Liver (tissue), 9 donors: ENCODE data around the gene CXCR1. TPM values are rescaled to one million over a fixed set of nuclear protein-coding genes. Genes with fewer than 3 reads are reported as not detected.
A peak's percentile ranks its signal among the peaks of the same experiment; 100 is the strongest.

ENCODE experiments used
- DNase-seq: peaks from one replicate; pipeline ENCODE4 v3.0.0-alpha.2; 2017; ENCODE audit warnings: low spot score
- H3K27ac ChIP-seq, 2 donors: one replicate each; pipeline ENCODE4 v1.7.0; 2013; ENCODE audit warnings: inconsistent platforms in 2 of 2, low read length in 2 of 2, control low read depth in 1 of 2, low read depth in 1 of 2, mild to moderate bottlenecking in 1 of 2
- H3K27me3 ChIP-seq, 4 donors: one replicate each; pipeline versions ENCODE4 v1.6.1 to v1.7.0; 2013; ENCODE audit warnings: low read length in 3 of 4, inconsistent platforms in 1 of 4, mild to moderate bottlenecking in 1 of 4, moderate library complexity in 1 of 4; ENCODE audit not compliant: control insufficient read depth in 4 of 4, insufficient read depth in 4 of 4
- H3K36me3 ChIP-seq, 4 donors: one replicate each; pipeline versions ENCODE4 v1.6.1 to v1.7.0; 2013; ENCODE audit warnings: low read length in 3 of 4, mild to moderate bottlenecking in 3 of 4, low read depth in 1 of 4, moderate library complexity in 1 of 4; ENCODE audit not compliant: control insufficient read depth in 4 of 4, insufficient read depth in 3 of 4
- H3K4me1 ChIP-seq, 4 donors: one replicate each; pipeline versions ENCODE4 v1.6.1 to v1.7.0; 2013; ENCODE audit warnings: low read length in 3 of 4, mild to moderate bottlenecking in 3 of 4, moderate library complexity in 1 of 4; ENCODE audit not compliant: control insufficient read depth in 4 of 4, insufficient read depth in 4 of 4
- H3K4me3 ChIP-seq, 3 donors: one replicate each; pipeline versions ENCODE4 v1.6.1 to v1.7.0; 2013; ENCODE audit warnings: low read length in 3 of 3, control low read depth in 1 of 3, low read depth in 1 of 3, mild to moderate bottlenecking in 1 of 3
- H3K9ac ChIP-seq, 2 donors: one replicate each; pipeline ENCODE4 v1.7.0; 2013; ENCODE audit warnings: low read length in 2 of 2, mild to moderate bottlenecking in 2 of 2, moderate library complexity in 2 of 2, control low read depth in 1 of 2, low read depth in 1 of 2
- H3K9me3 ChIP-seq, 4 donors: one replicate each; pipeline versions ENCODE4 v1.6.1 to v1.7.0; 2013; ENCODE audit warnings: low read length in 3 of 4; ENCODE audit not compliant: control insufficient read depth in 4 of 4
- EGR1 ChIP-seq, 2 donors: IDR thresholded peaks; 2 replicates each; pipeline ENCODE4 v1.6.1; 2016 to 2018; ENCODE audit warnings: antibody characterized with exemption in 2 of 2, low read depth in 2 of 2
- FOXA1 ChIP-seq: IDR thresholded peaks from 2 replicates; pipeline ENCODE4 v1.6.1; 2016; ENCODE audit warnings: antibody characterized with exemption
- FOXA2 ChIP-seq: IDR thresholded peaks from 2 replicates; pipeline ENCODE4 v1.6.1; 2016; ENCODE audit warnings: antibody characterized with exemption
- GABPA ChIP-seq, 2 donors: IDR thresholded peaks in 1 of 2; conservative IDR thresholded peaks in 1 of 2; 2 replicates each; pipeline ENCODE4 v1.6.1; 2016; ENCODE audit warnings: antibody characterized with exemption in 2 of 2, mild to moderate bottlenecking in 1 of 2, moderate library complexity in 1 of 2
- HNF4A ChIP-seq, 2 donors: conservative IDR thresholded peaks; 2 replicates each; pipeline ENCODE4 v1.6.1; 2016; ENCODE audit warnings: antibody characterized with exemption in 2 of 2, mild to moderate bottlenecking in 2 of 2
- HNF4G ChIP-seq: IDR thresholded peaks from 2 replicates; pipeline ENCODE4 v1.6.1; 2016; ENCODE audit warnings: antibody characterized with exemption
- JUND ChIP-seq, 2 donors: IDR thresholded peaks; 2 replicates each; pipeline ENCODE4 v1.6.1; 2016; ENCODE audit warnings: antibody characterized with exemption in 2 of 2
- RAD21 ChIP-seq, 2 donors: IDR thresholded peaks; 2 replicates each; pipeline ENCODE4 v1.6.1; 2016; ENCODE audit warnings: antibody characterized with exemption in 2 of 2, mild to moderate bottlenecking in 2 of 2
- REST ChIP-seq: IDR thresholded peaks from 2 replicates; pipeline ENCODE4 v1.6.1; 2016; ENCODE audit warnings: antibody characterized with exemption, mild to moderate bottlenecking
- RXRA ChIP-seq, 2 donors: IDR thresholded peaks; 2 replicates each; pipeline ENCODE4 v1.6.1; 2017 to 2018; ENCODE audit warnings: antibody characterized with exemption in 2 of 2, mild to moderate bottlenecking in 1 of 2
- SP1 ChIP-seq: IDR thresholded peaks from 2 replicates; pipeline ENCODE4 v1.6.1; 2018; ENCODE audit warnings: antibody characterized with exemption, mild to moderate bottlenecking
- TAF1 ChIP-seq: conservative IDR thresholded peaks from 2 replicates; pipeline ENCODE4 v1.6.1; 2016; ENCODE audit warnings: antibody characterized with exemption, mild to moderate bottlenecking
- YY1 ChIP-seq: IDR thresholded peaks from 2 replicates; pipeline ENCODE4 v1.6.1; 2016; ENCODE audit warnings: antibody characterized with exemption, mild to moderate bottlenecking
- WGBS: extraction: QIAGEN DNeasy Blood & Tissue Kit; methylation state at CpG from one replicate; pipeline ENCODE4 v1.1.7; 2013; 5-methylcytosine and 5-hydroxymethylcytosine counted together
- polyA plus RNA-seq, 2 donors: library from polyadenylated mRNA; stranded (reverse) in 1 of 2; unstranded in 1 of 2; fragments of 200-250 nt in 1 of 2; fragments of >200 nt in 1 of 2; fragmentation: Nextera tagmentation in 1 of 2; extraction: Ambion mirVana in 1 of 2; gene quantifications; one replicate each; pipeline versions ENCODE4 v1.2.1 to v1.2.3, GENCODE V29; 2013 to 2015
- total RNA-seq, 2 donors: library from RNA; depleted of rRNA; stranded (reverse); fragments of >200 nt; gene quantifications; one replicate each; pipeline ENCODE4 v1.2.3, GENCODE V29; 2014
- TF ChIP-seq, protein P1 (sequence below): fragments of 150-350 bp; IDR thresholded peaks from 2 replicates; pipeline ENCODE4 v1.5.1; 2017; ENCODE audit warnings: improper control_type of control experiment, low read depth, low read length; ENCODE audit not compliant: missing input control
- TF ChIP-seq, protein P2 (sequence below): IDR thresholded peaks from 2 replicates; pipeline ENCODE4 v1.6.1; 2016; ENCODE audit warnings: antibody characterized with exemption
- TF ChIP-seq, protein P3 (sequence below): IDR thresholded peaks from 2 replicates; pipeline ENCODE4 v1.6.1; 2016; ENCODE audit warnings: antibody characterized with exemption
- TF ChIP-seq, protein P4 (sequence below): IDR thresholded peaks from 2 replicates; pipeline ENCODE4 v1.6.1; 2016; ENCODE audit warnings: antibody characterized with exemption
- donor health status: healthy.
- donor health status: healthy.
- donor health status: healthy.
- donor health status: healthy.
- donor health status: healthy.

CXCR1 gene
- total RNA-seq (1 to 10 TPM in 1 of 2 donors, under 1 TPM in 1; 0.33 to 1.8 TPM), polyA plus RNA-seq (1 to 10 TPM in 1 of 2 donors, under 1 TPM in 1; 0.26 to 1.1 TPM)

GRCh38 chr2:218166791-218167190, at the start of gene CXCR1:
Gene CXCR1 (minus strand): TSS chr2:218166962. CDS start chr2:218165211, 1,751 bp downstream.
- H3K27me3 ChIP-seq: peaks cover 0 to 2% (median 0%) of the 10 kb centered on the region in 4 donors
- H3K4me1 ChIP-seq: no peaks in the 10 kb centered on the region
- no peak for DNase-seq
- no peak within 1 kb of the TSS for H3K9ac ChIP-seq
- H3K4me3 ChIP-seq: no peak within 1 kb of the TSS
- WGBS: 78% methylated on average over 3 of the region's 3 CpGs
- no peaks in the 10 kb centered on the region for H3K36me3 ChIP-seq
- no peak for TF ChIP-seq JUND (IDR thresholded peaks at IDR 0.05)
- no peak within 1 kb of the TSS for H3K27ac ChIP-seq
- H3K9me3 ChIP-seq: no peaks in the 10 kb centered on the region

GRCh38 chr2:218216336-218216673, 49.5 kb upstream of the CXCR1 start:
- no peaks in the 10 kb centered on the region for H3K36me3 ChIP-seq
- no peak for TF ChIP-seq YY1
- no peak for TF ChIP-seq FOXA1
- no peak for TF ChIP-seq FOXA2
- TF ChIP-seq HNF4A (conservative IDR thresholded peaks at IDR 0.05): no peak
- TF ChIP-seq, protein P1, sequence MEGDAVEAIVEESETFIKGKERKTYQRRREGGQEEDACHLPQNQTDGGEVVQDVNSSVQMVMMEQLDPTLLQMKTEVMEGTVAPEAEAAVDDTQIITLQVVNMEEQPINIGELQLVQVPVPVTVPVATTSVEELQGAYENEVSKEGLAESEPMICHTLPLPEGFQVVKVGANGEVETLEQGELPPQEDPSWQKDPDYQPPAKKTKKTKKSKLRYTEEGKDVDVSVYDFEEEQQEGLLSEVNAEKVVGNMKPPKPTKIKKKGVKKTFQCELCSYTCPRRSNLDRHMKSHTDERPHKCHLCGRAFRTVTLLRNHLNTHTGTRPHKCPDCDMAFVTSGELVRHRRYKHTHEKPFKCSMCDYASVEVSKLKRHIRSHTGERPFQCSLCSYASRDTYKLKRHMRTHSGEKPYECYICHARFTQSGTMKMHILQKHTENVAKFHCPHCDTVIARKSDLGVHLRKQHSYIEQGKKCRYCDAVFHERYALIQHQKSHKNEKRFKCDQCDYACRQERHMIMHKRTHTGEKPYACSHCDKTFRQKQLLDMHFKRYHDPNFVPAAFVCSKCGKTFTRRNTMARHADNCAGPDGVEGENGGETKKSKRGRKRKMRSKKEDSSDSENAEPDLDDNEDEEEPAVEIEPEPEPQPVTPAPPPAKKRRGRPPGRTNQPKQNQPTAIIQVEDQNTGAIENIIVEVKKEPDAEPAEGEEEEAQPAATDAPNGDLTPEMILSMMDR: no peak
- TF ChIP-seq GABPA (IDR thresholded peaks at IDR 0.05 in 1 of 2, conservative IDR thresholded peaks at IDR 0.05 in 1 of 2): no peak
- TF ChIP-seq REST: no peak
- no peak for TF ChIP-seq SP1
- TF ChIP-seq, protein P2, sequence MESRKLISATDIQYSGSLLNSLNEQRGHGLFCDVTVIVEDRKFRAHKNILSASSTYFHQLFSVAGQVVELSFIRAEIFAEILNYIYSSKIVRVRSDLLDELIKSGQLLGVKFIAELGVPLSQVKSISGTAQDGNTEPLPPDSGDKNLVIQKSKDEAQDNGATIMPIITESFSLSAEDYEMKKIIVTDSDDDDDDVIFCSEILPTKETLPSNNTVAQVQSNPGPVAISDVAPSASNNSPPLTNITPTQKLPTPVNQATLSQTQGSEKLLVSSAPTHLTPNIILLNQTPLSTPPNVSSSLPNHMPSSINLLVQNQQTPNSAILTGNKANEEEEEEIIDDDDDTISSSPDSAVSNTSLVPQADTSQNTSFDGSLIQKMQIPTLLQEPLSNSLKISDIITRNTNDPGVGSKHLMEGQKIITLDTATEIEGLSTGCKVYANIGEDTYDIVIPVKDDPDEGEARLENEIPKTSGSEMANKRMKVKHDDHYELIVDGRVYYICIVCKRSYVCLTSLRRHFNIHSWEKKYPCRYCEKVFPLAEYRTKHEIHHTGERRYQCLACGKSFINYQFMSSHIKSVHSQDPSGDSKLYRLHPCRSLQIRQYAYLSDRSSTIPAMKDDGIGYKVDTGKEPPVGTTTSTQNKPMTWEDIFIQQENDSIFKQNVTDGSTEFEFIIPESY: no peak
- no peak for TF ChIP-seq JUND (IDR thresholded peaks at IDR 0.05)
- WGBS: 51% methylated on average over 9 of the region's 9 CpGs
- peak; percentile 40 for DNase-seq
- H3K27ac ChIP-seq: peak overlapping the region; percentile 36 to 83
- peak overlapping the region; percentile 51 to 66 for H3K9ac ChIP-seq
- H3K4me3 ChIP-seq: peak overlapping the region; percentile 71 to 96 (median 75)
- H3K9me3 ChIP-seq: no peaks in the 10 kb centered on the region
- peaks cover 6 to 33% (median 15%) of the 10 kb centered on the region in 4 donors for H3K4me1 ChIP-seq
- H3K27me3 ChIP-seq: no peaks in the 10 kb centered on the region

- Histone ChIP-seq H3K27ac (no peak overlapping the region), H3K9ac (no peak overlapping the region), H3K27me3 (no peaks in the 10 kb centered on the region), H3K9me3 (no peaks in the 10 kb centered on the region), H3K4me3 (no peak overlapping the region), H3K36me3 (no peaks in the 10 kb centered on the region), H3K4me1 (peaks cover 4 to 22% (median 14%) of the 10 kb centered on the region in 4 donors)
- DNase-seq: no peak
- 84% methylated on average over 1 of the region's 1 CpG for WGBS
- no peak for TF ChIP-seq YY1
- TF ChIP-seq REST: no peak
- TF ChIP-seq RAD21 (IDR thresholded peaks at IDR 0.05): no peak
- no peak for TF ChIP-seq TAF1
- TF ChIP-seq EGR1 (IDR thresholded peaks at IDR 0.05; ENCODE audit: low read depth in 2 of 2): no peak
- TF ChIP-seq, protein P3, sequence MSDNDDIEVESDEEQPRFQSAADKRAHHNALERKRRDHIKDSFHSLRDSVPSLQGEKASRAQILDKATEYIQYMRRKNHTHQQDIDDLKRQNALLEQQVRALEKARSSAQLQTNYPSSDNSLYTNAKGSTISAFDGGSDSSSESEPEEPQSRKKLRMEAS: no peak
- no peak for TF ChIP-seq GABPA (IDR thresholded peaks at IDR 0.05 in 1 of 2, conservative IDR thresholded peaks at IDR 0.05 in 1 of 2)
- TF ChIP-seq HNF4G: no peak
- TF ChIP-seq, protein P4, sequence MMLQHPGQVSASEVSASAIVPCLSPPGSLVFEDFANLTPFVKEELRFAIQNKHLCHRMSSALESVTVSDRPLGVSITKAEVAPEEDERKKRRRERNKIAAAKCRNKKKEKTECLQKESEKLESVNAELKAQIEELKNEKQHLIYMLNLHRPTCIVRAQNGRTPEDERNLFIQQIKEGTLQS: no peak
- TF ChIP-seq JUND (IDR thresholded peaks at IDR 0.05): no peak
- TF ChIP-seq FOXA1: no peak
- TF ChIP-seq RXRA (IDR thresholded peaks at IDR 0.05): no peak
- TF ChIP-seq HNF4A (conservative IDR thresholded peaks at IDR 0.05): no peak
Observed at GRCh38 chr2:218214116-218214515, 47.4 kb upstream of the CXCR1 start.
